BLaER1 (cell line): Measurements from ENCODE around the gene MAIP1.

ENCODE experiments used
- H3K27ac ChIP-seq: shearing (Covaris generic); formaldehyde crosslinking; 2 replicates; pipeline ENCODE4 v1.8.1; 2022
- H3K27me3 ChIP-seq: shearing (Covaris generic); formaldehyde crosslinking; 2 replicates; pipeline ENCODE4 v1.8.1; 2022
- H3K36me3 ChIP-seq: shearing (Covaris generic); formaldehyde crosslinking; 2 replicates; pipeline ENCODE4 v1.8.1; 2022
- H3K4me1 ChIP-seq: shearing (Covaris generic); formaldehyde crosslinking; 2 replicates; pipeline ENCODE4 v1.8.1; 2022
- H3K4me2 ChIP-seq: shearing (Covaris generic); formaldehyde crosslinking; 2 replicates; pipeline ENCODE4 v1.8.1; 2022
- H3K4me3 ChIP-seq: shearing (Covaris generic); formaldehyde crosslinking; 2 replicates; pipeline ENCODE4 v1.8.1; 2022
- H3K9ac ChIP-seq: shearing (Covaris generic); formaldehyde crosslinking; 2 replicates; pipeline ENCODE4 v1.8.1; 2022
- H3K9me3 ChIP-seq: shearing (Covaris generic); formaldehyde crosslinking; 2 replicates; pipeline ENCODE4 v1.8.1; 2022
- H4K20me1 ChIP-seq: shearing (Covaris generic); formaldehyde crosslinking; 2 replicates; pipeline ENCODE4 v1.8.1; 2022
- Cebpa-rat ChIP-seq: shearing (Covaris generic); IDR thresholded peaks from 2 replicates; pipeline ENCODE4 v1.8.1; 2022

The MAIP1 gene

GRCh38 chr2:199999166-199999565 is 43.8 kb downstream of the MAIP1 start:
- Histone ChIP-seq H3K4me3 (no peak overlapping the region), H3K9me3 (peaks cover 4% of the 10 kb centered on the region; the same call in 1 of the 2 replicates), H3K27ac (no peak overlapping the region), H4K20me1 (no peaks in the 10 kb centered on the region), H3K4me1 (peaks cover 34% of the 10 kb centered on the region), H3K27me3 (no peaks in the 10 kb centered on the region), H3K4me2 (no peak overlapping the region), H3K36me3 (no peaks in the 10 kb centered on the region), H3K9ac (no peak overlapping the region)
- TF ChIP-seq Cebpa-rat = no peak

GRCh38 chr2:200000444-200001163 is 45.2 kb downstream of the MAIP1 start:
- Histone ChIP-seq H3K27me3 (no peaks in the 10 kb centered on the region), H3K4me1 (peaks cover 19% of the 10 kb centered on the region), H3K9ac (no peak overlapping the region), H4K20me1 (no peaks in the 10 kb centered on the region), H3K4me3 (no peak overlapping the region), H3K27ac (no peak overlapping the region), H3K9me3 (peaks cover 4% of the 10 kb centered on the region; the same call in 1 of the 2 replicates), H3K4me2 (no peak overlapping the region), H3K36me3 (no peaks in the 10 kb centered on the region)
- TF ChIP-seq Cebpa-rat = no peak

- Histone ChIP-seq H3K27ac (no peak overlapping the region), H4K20me1 (no peaks in the 10 kb centered on the region), H3K36me3 (no peaks in the 10 kb centered on the region), H3K4me3 (no peak overlapping the region), H3K9ac (no peak overlapping the region), H3K4me2 (no peak overlapping the region), H3K9me3 (peaks cover 9% of the 10 kb centered on the region), H3K27me3 (no peaks in the 10 kb centered on the region), H3K4me1 (no peaks in the 10 kb centered on the region)
- TF ChIP-seq Cebpa-rat = no peak
Measured at GRCh38 chr2:200003444-200003843, 48.1 kb downstream of the MAIP1 start.

GRCh38 chr2:200005675-200006074 is 50.3 kb downstream of the MAIP1 start:
- Histone ChIP-seq H3K4me1 (no peaks in the 10 kb centered on the region), H3K36me3 (no peaks in the 10 kb centered on the region), H3K9ac (no peak overlapping the region), H3K27me3 (no peaks in the 10 kb centered on the region), H3K4me3 (no peak overlapping the region), H3K9me3 (peaks cover 4% of the 10 kb centered on the region; the same call in 1 of the 2 replicates), H4K20me1 (no peaks in the 10 kb centered on the region), H3K4me2 (no peak overlapping the region), H3K27ac (no peak overlapping the region)
- no peak for TF ChIP-seq Cebpa-rat

GRCh38 chr2:200007306-200007705 is 51.9 kb downstream of the MAIP1 start:
- no peak overlapping the region for H3K4me2 ChIP-seq
- no peaks in the 10 kb centered on the region for H3K4me1 ChIP-seq
- no peak overlapping the region for H3K27ac ChIP-seq
- no peaks in the 10 kb centered on the region for H3K36me3 ChIP-seq
- peaks cover 10% of the 10 kb centered on the region for H3K9me3 ChIP-seq
- no peaks in the 10 kb centered on the region for H4K20me1 ChIP-seq
- H3K9ac ChIP-seq = no peak overlapping the region
- TF ChIP-seq Cebpa-rat = no peak
- no peak overlapping the region for H3K4me3 ChIP-seq
- H3K27me3 ChIP-seq = no peaks in the 10 kb centered on the region

- Histone ChIP-seq H3K9me3 (peaks cover 22% of the 10 kb centered on the region), H3K36me3 (no peaks in the 10 kb centered on the region), H3K27me3 (no peaks in the 10 kb centered on the region)
Measured at GRCh38 chr2:200012401-200012800, 57.0 kb downstream of the MAIP1 start.

More at GRCh38 chr2:200012401-200012800, 57.0 kb downstream of the MAIP1 start:
- no peak overlapping the region for H3K27ac ChIP-seq
- H3K4me3 ChIP-seq = no peak overlapping the region
- H3K4me1 ChIP-seq = peaks cover 4% of the 10 kb centered on the region
- no peak for TF ChIP-seq Cebpa-rat
- no peaks in the 10 kb centered on the region for H4K20me1 ChIP-seq
- H3K4me2 ChIP-seq = no peak overlapping the region
- H3K9ac ChIP-seq = no peak overlapping the region
